Adipose tissue (tissue), 3 donors: ENCODE measurements around the gene GPR156. TPM values are rescaled to one million over a fixed set of nuclear protein-coding genes. Genes with fewer than 3 reads are reported as not detected.
"Not testable (repeated sequence)": the region's sequence is repeated elsewhere in the genome, so short reads cannot be mapped to it uniquely, and the experiment has no call there.

Source experiments
- H3K27ac ChIP-seq: one replicate; pipeline ENCODE4 v1.5.1; 2013; ENCODE audit warnings: low read depth, low read length
- WGBS, 3 donors: extraction: QIAGEN DNeasy Blood & Tissue Kit; methylation state at CpG; one replicate each; pipeline ENCODE4 v1.1.7; 2013; 5-methylcytosine and 5-hydroxymethylcytosine counted together
- polyA plus RNA-seq, 3 donors: library from polyadenylated mRNA; stranded (reverse); fragments of 200-250 nt; gene quantifications; one replicate each; pipeline ENCODE4 v1.2.3, GENCODE V29; 2013
- donor health status: healthy with polysubstance abuse.
- donor health status: Bipolar disorder and iron deficiency.
- donor health status: healthy.

The GPR156 gene
- polyA plus RNA-seq, 3 donors = 0.01 to 0.11 (median 0.07) TPM

GRCh38 chr3:120280026-120280425 lies 5.0 kb downstream of the GPR156 start:
- no peak overlapping the region for H3K27ac ChIP-seq
- 88 to 89% (median 89%) methylated on average over 1 of the region's 1 CpG for WGBS, 3 donors

GRCh38 chr3:120276767-120277166 lies 8.3 kb downstream of the GPR156 start:
- no peak overlapping the region for H3K27ac ChIP-seq
- 80 to 85% (median 84%) methylated on average over 2 of the region's 2 CpGs for WGBS, 3 donors

- WGBS, 3 donors = 37 to 44% (median 40%) methylated on average over 4 of the region's 4 CpGs
- no peak overlapping the region for H3K27ac ChIP-seq
These were observed 9.4 kb downstream of the GPR156 start for GRCh38 chr3:120275618-120276017.

- H3K27ac ChIP-seq = no peak overlapping the region
- WGBS, 3 donors = 26 to 61% (median 49%) methylated on average over 5 of the region's 5 CpGs
These were observed 10.3 kb downstream of the GPR156 start for GRCh38 chr3:120274739-120275167.

GRCh38 chr3:120272286-120272685 lies 12.7 kb downstream of the GPR156 start:
- no peak overlapping the region for H3K27ac ChIP-seq
- WGBS, 3 donors = 56 to 77% (median 65%) methylated on average over 1 of the region's 1 CpG

- WGBS, 3 donors = 78 to 92% (median 86%) methylated on average over 5 of the region's 5 CpGs
These were observed 19.0 kb downstream of the GPR156 start for GRCh38 chr3:120265989-120266388.

GRCh38 chr3:120264963-120265362 lies 20.1 kb downstream of the GPR156 start:
- H3K27ac ChIP-seq = no peak overlapping the region
- 84 to 98% (median 89%) methylated on average over 1 of the region's 1 CpG for WGBS, 3 donors

More at GRCh38 chr3:120265989-120266388, 19.0 kb downstream of the GPR156 start:
- no peak overlapping the region for H3K27ac ChIP-seq

- 59 to 67% (median 59%) methylated on average over 5 of the region's 5 CpGs for WGBS, 3 donors
- H3K27ac ChIP-seq = no peak overlapping the region
These were observed 21.2 kb downstream of the GPR156 start for GRCh38 chr3:120263792-120264191.

- no peak overlapping the region for H3K27ac ChIP-seq
- WGBS, 3 donors = 63 to 88% (median 83%) methylated on average over 1 of the region's 1 CpG
These were observed 27.0 kb downstream of the GPR156 start for GRCh38 chr3:120258009-120258408.

- no peak overlapping the region for H3K27ac ChIP-seq
These were observed 39.6 kb downstream of the GPR156 start for GRCh38 chr3:120245386-120245785.

GRCh38 chr3:120244834-120245225 lies 40.2 kb downstream of the GPR156 start:
- H3K27ac ChIP-seq = no peak overlapping the region
- WGBS, 3 donors = 66 to 85% (median 70%) methylated on average over 3 of the region's 3 CpGs

GRCh38 chr3:120239644-120240043 lies 45.4 kb downstream of the GPR156 start:
- 87 to 99% (median 93%) methylated on average over 2 of the region's 2 CpGs for WGBS, 3 donors
- no peak overlapping the region for H3K27ac ChIP-seq

GRCh38 chr3:120227710-120228347 lies 57.2 kb downstream of the GPR156 start:
- no peak overlapping the region for H3K27ac ChIP-seq
- 70 to 85% (median 77%) methylated on average over 2 of the region's 2 CpGs for WGBS, 3 donors

GRCh38 chr3:120224237-120224636 lies 60.8 kb downstream of the GPR156 start:
- no peak overlapping the region for H3K27ac ChIP-seq
- WGBS, 3 donors = 85 to 96% (median 89%) methylated on average over 2 of the region's 2 CpGs

- no peak overlapping the region for H3K27ac ChIP-seq
These were observed 66.0 kb downstream of the GPR156 start for GRCh38 chr3:120218981-120219380.

- 96 to 100% (median 98%) methylated on average over 1 of the region's 1 CpG for WGBS, 3 donors
- H3K27ac ChIP-seq = not testable (repeated sequence)
These were observed 68.4 kb downstream of the GPR156 start for GRCh38 chr3:120216633-120217032.

- H3K27ac ChIP-seq = no peak overlapping the region
- 66 to 72% (median 70%) methylated on average over 4 of the region's 4 CpGs for WGBS, 3 donors
These were observed 70.8 kb downstream of the GPR156 start for GRCh38 chr3:120214176-120214575.

GRCh38 chr3:120212505-120212904 lies 72.5 kb downstream of the GPR156 start:
- 79 to 85% (median 80%) methylated on average over 1 of the region's 1 CpG for WGBS, 3 donors
- no peak overlapping the region for H3K27ac ChIP-seq

GRCh38 chr3:120209425-120209824 lies 75.6 kb downstream of the GPR156 start:
- H3K27ac ChIP-seq = no peak overlapping the region
- WGBS, 3 donors = 70 to 83% (median 76%) methylated on average over 1 of the region's 1 CpG

- WGBS, 3 donors = 87 to 92% (median 88%) methylated on average over 5 of the region's 5 CpGs
- H3K27ac ChIP-seq = no peak overlapping the region
These were observed 80.7 kb downstream of the GPR156 start for GRCh38 chr3:120204338-120204737.

- WGBS, 3 donors = 92 to 93% (median 92%) methylated on average over 7 of the region's 7 CpGs
- no peak overlapping the region for H3K27ac ChIP-seq
These were observed 81.4 kb downstream of the GPR156 start for GRCh38 chr3:120203621-120204020.
